Measurements from ENCODE around the gene RELCH.

GRCh38 chr18:62205824-62206223 is 18.8 kb downstream of the RELCH start:
- TF ChIP-seq CEBPB (IDR thresholded peaks at IDR 0.05; ENCODE audit: borderline replicate concordance in 1 of 2, low read depth in 2 of 2, low read length in 2 of 2) = no peak
- no peak for TF ChIP-seq TAF1 (IDR thresholded peaks at IDR 0.05; ENCODE audit: borderline replicate concordance, low read depth, low read length)
- TF ChIP-seq, protein P1, sequence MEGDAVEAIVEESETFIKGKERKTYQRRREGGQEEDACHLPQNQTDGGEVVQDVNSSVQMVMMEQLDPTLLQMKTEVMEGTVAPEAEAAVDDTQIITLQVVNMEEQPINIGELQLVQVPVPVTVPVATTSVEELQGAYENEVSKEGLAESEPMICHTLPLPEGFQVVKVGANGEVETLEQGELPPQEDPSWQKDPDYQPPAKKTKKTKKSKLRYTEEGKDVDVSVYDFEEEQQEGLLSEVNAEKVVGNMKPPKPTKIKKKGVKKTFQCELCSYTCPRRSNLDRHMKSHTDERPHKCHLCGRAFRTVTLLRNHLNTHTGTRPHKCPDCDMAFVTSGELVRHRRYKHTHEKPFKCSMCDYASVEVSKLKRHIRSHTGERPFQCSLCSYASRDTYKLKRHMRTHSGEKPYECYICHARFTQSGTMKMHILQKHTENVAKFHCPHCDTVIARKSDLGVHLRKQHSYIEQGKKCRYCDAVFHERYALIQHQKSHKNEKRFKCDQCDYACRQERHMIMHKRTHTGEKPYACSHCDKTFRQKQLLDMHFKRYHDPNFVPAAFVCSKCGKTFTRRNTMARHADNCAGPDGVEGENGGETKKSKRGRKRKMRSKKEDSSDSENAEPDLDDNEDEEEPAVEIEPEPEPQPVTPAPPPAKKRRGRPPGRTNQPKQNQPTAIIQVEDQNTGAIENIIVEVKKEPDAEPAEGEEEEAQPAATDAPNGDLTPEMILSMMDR (IDR thresholded peaks at IDR 0.05 in 2 of 3, conservative IDR thresholded peaks at IDR 0.05 in 1 of 3; ENCODE audit: control insufficient read depth in 2 of 3, extremely low read depth in 1 of 3, insufficient read depth in 1 of 3, low read depth in 3 of 3, low read length in 3 of 3) = no peak
- TF ChIP-seq EZH2 (IDR thresholded peaks at IDR 0.05; ENCODE audit: borderline replicate concordance, control insufficient read depth, low read depth, low read length) = no peak
- TF ChIP-seq ZNF687 (IDR thresholded peaks at IDR 0.05) = no peak
- TF ChIP-seq CHD4 (IDR thresholded peaks at IDR 0.05) = no peak
- TF ChIP-seq RAD21 (IDR thresholded peaks at IDR 0.05; ENCODE audit: insufficient read depth, low read depth, low read length) = no peak
- no peak for TF ChIP-seq POLR2A (IDR thresholded peaks at IDR 0.05; ENCODE audit: low read depth, low read length)
- TF ChIP-seq, protein P2, sequence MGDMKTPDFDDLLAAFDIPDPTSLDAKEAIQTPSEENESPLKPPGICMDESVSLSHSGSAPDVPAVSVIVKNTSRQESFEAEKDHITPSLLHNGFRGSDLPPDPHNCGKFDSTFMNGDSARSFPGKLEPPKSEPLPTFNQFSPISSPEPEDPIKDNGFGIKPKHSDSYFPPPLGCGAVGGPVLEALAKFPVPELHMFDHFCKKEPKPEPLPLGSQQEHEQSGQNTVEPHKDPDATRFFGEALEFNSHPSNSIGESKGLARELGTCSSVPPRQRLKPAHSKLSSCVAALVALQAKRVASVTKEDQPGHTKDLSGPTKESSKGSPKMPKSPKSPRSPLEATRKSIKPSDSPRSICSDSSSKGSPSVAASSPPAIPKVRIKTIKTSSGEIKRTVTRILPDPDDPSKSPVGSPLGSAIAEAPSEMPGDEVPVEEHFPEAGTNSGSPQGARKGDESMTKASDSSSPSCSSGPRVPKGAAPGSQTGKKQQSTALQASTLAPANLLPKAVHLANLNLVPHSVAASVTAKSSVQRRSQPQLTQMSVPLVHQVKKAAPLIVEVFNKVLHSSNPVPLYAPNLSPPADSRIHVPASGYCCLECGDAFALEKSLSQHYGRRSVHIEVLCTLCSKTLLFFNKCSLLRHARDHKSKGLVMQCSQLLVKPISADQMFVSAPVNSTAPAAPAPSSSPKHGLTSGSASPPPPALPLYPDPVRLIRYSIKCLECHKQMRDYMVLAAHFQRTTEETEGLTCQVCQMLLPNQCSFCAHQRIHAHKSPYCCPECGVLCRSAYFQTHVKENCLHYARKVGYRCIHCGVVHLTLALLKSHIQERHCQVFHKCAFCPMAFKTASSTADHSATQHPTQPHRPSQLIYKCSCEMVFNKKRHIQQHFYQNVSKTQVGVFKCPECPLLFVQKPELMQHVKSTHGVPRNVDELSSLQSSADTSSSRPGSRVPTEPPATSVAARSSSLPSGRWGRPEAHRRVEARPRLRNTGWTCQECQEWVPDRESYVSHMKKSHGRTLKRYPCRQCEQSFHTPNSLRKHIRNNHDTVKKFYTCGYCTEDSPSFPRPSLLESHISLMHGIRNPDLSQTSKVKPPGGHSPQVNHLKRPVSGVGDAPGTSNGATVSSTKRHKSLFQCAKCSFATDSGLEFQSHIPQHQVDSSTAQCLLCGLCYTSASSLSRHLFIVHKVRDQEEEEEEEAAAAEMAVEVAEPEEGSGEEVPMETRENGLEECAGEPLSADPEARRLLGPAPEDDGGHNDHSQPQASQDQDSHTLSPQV (IDR thresholded peaks at IDR 0.05) = no peak
- no peak for TF ChIP-seq SMAD1 (IDR thresholded peaks at IDR 0.05; ENCODE audit: low read depth, partially characterized antibody)
- TF ChIP-seq MYB (IDR thresholded peaks at IDR 0.05; ENCODE audit: borderline replicate concordance, low read depth, low read length) = no peak
- TF ChIP-seq NFIC (IDR thresholded peaks at IDR 0.05; ENCODE audit: low read depth, low read length) = no peak
- no peak for TF ChIP-seq EP300 (IDR thresholded peaks at IDR 0.05; ENCODE audit: borderline replicate concordance in 1 of 2, control insufficient read depth in 1 of 2, low read depth in 2 of 2, low read length in 2 of 2)
- TF ChIP-seq MXI1 (IDR thresholded peaks at IDR 0.05; ENCODE audit: low read depth, low read length) = no peak
